ENCODE results near the gene WNT7A.
"Not testable (repeated sequence)": the region's sequence is repeated elsewhere in the genome, so short reads cannot be mapped to it uniquely, and the experiment has no call there.

WNT7A gene

GRCh38 chr3:13865581-13865980, 14.3 kb downstream of the WNT7A start:
- no peak for DNase-seq (ENCODE audit: low spot score)

- no peak for DNase-seq (ENCODE audit: low spot score)
Measured at GRCh38 chr3:13865106-13865505, 14.8 kb downstream of the WNT7A start.

GRCh38 chr3:13863965-13864595, 15.8 kb downstream of the WNT7A start:
- no peak for DNase-seq (ENCODE audit: low spot score)

GRCh38 chr3:13863382-13863952, 16.4 kb downstream of the WNT7A start:
- DNase-seq (ENCODE audit: low spot score), result no peak

GRCh38 chr3:13861461-13861860, 18.4 kb downstream of the WNT7A start:
- DNase-seq (ENCODE audit: low spot score), result no peak

GRCh38 chr3:13860001-13860400, 19.9 kb downstream of the WNT7A start:
- DNase-seq (ENCODE audit: low spot score), result no peak

GRCh38 chr3:13858768-13859520, 20.9 kb downstream of the WNT7A start:
- no peak for DNase-seq (ENCODE audit: low spot score)

- DNase-seq (ENCODE audit: low spot score), result no peak
Measured at GRCh38 chr3:13857702-13858380, 22.0 kb downstream of the WNT7A start.

- not testable (repeated sequence) for DNase-seq (ENCODE audit: low spot score)
Measured at GRCh38 chr3:13856628-13857027, 23.2 kb downstream of the WNT7A start.

GRCh38 chr3:13856006-13856405, 23.9 kb downstream of the WNT7A start:
- no peak for DNase-seq (ENCODE audit: low spot score)

- DNase-seq (ENCODE audit: low spot score), result no peak
Measured at GRCh38 chr3:13854492-13854891, 25.4 kb downstream of the WNT7A start.

- DNase-seq (ENCODE audit: low spot score), result no peak
Measured at GRCh38 chr3:13853978-13854296, 25.9 kb downstream of the WNT7A start.

GRCh38 chr3:13853256-13853977, 26.5 kb downstream of the WNT7A start:
- no peak for DNase-seq (ENCODE audit: low spot score)

- no peak for DNase-seq (ENCODE audit: low spot score)
Measured at GRCh38 chr3:13852638-13853009, 27.2 kb downstream of the WNT7A start.

- no peak for DNase-seq (ENCODE audit: low spot score)
Measured at GRCh38 chr3:13851997-13852637, 27.8 kb downstream of the WNT7A start.

GRCh38 chr3:13851091-13851849, 28.6 kb downstream of the WNT7A start:
- DNase-seq (ENCODE audit: low spot score), result no peak

- DNase-seq (ENCODE audit: low spot score), result no peak
Measured at GRCh38 chr3:13850161-13850945, 29.5 kb downstream of the WNT7A start.

GRCh38 chr3:13849018-13849417, 30.9 kb downstream of the WNT7A start:
- no peak for DNase-seq (ENCODE audit: low spot score)

GRCh38 chr3:13846716-13847570, 32.9 kb downstream of the WNT7A start:
- no peak for DNase-seq (ENCODE audit: low spot score)
